Loucy (cell line): ENCODE measurements around the gene RPS16.

Experiments used
- EZH2phosphoT487 ChIP-seq: fragments of 200-600 bp; IDR thresholded peaks from 2 replicates; pipeline ENCODE4 v1.6.1; 2018; ENCODE audit warnings: antibody characterized with exemption, mild to moderate bottlenecking, moderate library complexity, borderline replicate concordance
- TF ChIP-seq, protein P1 (sequence below): fragments of 200-600 bp; sonication (generic); conservative IDR thresholded peaks from 2 replicates; pipeline ENCODE4 v1.5.1; 2014; ENCODE audit warnings: mild to moderate bottlenecking, antibody characterized with exemption, low read length

DNA sequence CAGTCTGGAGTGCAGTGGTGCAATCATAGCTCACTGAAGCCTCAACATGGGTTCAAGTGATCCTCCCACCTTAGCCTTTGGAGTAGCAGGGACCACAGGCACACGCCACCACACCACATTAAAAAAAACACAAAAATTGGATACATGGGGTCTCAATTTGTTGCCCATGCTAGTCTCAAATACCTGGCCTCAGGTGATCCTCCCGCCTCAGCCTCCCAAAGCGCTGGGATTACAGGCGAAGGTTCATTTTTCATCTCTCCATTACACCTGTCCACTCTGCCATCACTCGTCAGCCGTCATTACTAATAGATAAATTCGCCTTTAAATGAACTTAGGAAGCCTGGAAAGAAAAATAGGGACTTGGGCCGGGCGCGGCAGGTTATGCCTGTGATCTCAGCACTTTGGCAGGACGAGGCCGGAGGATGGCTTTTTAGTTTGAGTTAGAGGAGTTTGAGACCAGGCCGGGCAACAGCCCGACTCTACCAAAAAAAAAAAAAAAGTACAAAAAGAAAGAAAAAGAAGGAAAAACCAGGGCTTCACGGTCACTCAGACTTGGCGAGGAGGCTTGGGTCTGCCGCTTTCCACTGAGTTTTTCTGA lies 8.9 kb upstream of the RPS16 start:
- TF ChIP-seq, protein P1, sequence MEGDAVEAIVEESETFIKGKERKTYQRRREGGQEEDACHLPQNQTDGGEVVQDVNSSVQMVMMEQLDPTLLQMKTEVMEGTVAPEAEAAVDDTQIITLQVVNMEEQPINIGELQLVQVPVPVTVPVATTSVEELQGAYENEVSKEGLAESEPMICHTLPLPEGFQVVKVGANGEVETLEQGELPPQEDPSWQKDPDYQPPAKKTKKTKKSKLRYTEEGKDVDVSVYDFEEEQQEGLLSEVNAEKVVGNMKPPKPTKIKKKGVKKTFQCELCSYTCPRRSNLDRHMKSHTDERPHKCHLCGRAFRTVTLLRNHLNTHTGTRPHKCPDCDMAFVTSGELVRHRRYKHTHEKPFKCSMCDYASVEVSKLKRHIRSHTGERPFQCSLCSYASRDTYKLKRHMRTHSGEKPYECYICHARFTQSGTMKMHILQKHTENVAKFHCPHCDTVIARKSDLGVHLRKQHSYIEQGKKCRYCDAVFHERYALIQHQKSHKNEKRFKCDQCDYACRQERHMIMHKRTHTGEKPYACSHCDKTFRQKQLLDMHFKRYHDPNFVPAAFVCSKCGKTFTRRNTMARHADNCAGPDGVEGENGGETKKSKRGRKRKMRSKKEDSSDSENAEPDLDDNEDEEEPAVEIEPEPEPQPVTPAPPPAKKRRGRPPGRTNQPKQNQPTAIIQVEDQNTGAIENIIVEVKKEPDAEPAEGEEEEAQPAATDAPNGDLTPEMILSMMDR: no peak
- TF ChIP-seq EZH2phosphoT487: no peak
